Sigmoid colon (tissue), 7 donors: ENCODE results near the gene ITGA1. TPM values are rescaled to one million over a fixed set of nuclear protein-coding genes. Genes with fewer than 3 reads are reported as not detected.
A peak's percentile ranks its signal among the peaks of the same experiment; 100 is the strongest.
"Not testable (repeated sequence)": the region's sequence is repeated elsewhere in the genome, so short reads cannot be mapped to it uniquely, and the experiment has no call there.

ENCODE experiments used
- DNase-seq: peaks from one replicate; pipeline ENCODE4 v3.0.0-alpha.2; 2019
- H3K27ac ChIP-seq, 4 donors: fragments of 200-600 bp; sonication (generic); one replicate each; pipeline ENCODE4 v1.5.1; 2016 to 2019; ENCODE audit warnings: mild to moderate bottlenecking in 1 of 4
- H3K27me3 ChIP-seq, 3 donors: fragments of 200-600 bp; sonication (generic); one replicate each; pipeline ENCODE4 v1.5.1; 2019; ENCODE audit warnings: mild to moderate bottlenecking in 1 of 3
- H3K36me3 ChIP-seq, 4 donors: fragments of 200-600 bp; sonication (generic); one replicate each; pipeline ENCODE4 v1.5.1; 2016 to 2019
- H3K4me1 ChIP-seq, 4 donors: fragments of 200-600 bp; sonication (generic); one replicate each; pipeline ENCODE4 v1.5.1; 2017 to 2019
- H3K4me3 ChIP-seq, 4 donors: fragments of 200-600 bp; sonication (generic); one replicate each; pipeline ENCODE4 v1.5.1; 2017 to 2019; ENCODE audit warnings: mild to moderate bottlenecking in 2 of 4, moderate library complexity in 1 of 4
- H3K9me3 ChIP-seq, 4 donors: fragments of 200-600 bp in 3 of 4; sonication (generic) in 3 of 4; one replicate each; pipeline versions ENCODE4 v1.5.1 to v1.6.1; 2013 to 2019
- EP300 ChIP-seq, 4 donors: sonication (generic); formaldehyde crosslinking; IDR thresholded peaks; one replicate each; pipeline ENCODE4 v1.6.1; 2017; ENCODE audit warnings: antibody characterized with exemption in 4 of 4
- POLR2A ChIP-seq, 2 donors: fragments of 450-650 bp; IDR thresholded peaks; one replicate each; pipeline ENCODE4 v1.6.1; 2016; ENCODE audit warnings: antibody characterized with exemption in 2 of 2, mild to moderate bottlenecking in 2 of 2, moderate library complexity in 2 of 2
- POLR2AphosphoS5 ChIP-seq, 4 donors: sonication (generic); formaldehyde crosslinking; IDR thresholded peaks; one replicate each; pipeline ENCODE4 v1.6.1; 2017; ENCODE audit warnings: antibody characterized with exemption in 4 of 4
- WGBS, 2 donors: extraction: QIAGEN DNeasy Blood & Tissue Kit; methylation state at CpG; one replicate each; pipeline ENCODE4 v1.1.7; 2013; 5-methylcytosine and 5-hydroxymethylcytosine counted together
- intact Hi-C: fragments of 100-400 bp; cut with DNase I; formaldehyde crosslinking; loops from one replicate; pipeline ENCODE4 v1.15.1; 2023
- polyA plus RNA-seq, 3 donors: library from polyadenylated mRNA; stranded (reverse); fragments of 200-250 nt; gene quantifications; one replicate each; pipeline ENCODE4 v1.2.3, GENCODE V29; 2013
- total RNA-seq, 4 donors: library from RNA; depleted of rRNA; stranded (reverse); fragments of >200 nt; gene quantifications; one replicate each; pipeline ENCODE4 v1.1.0, GENCODE V29; 2016
- TF ChIP-seq, protein P1 (sequence below), 4 experiments: fragments of 450-650 bp in 3 of 4; fragments of 200-600 bp in 1 of 4; IDR thresholded peaks; one replicate each; pipeline ENCODE4 v1.5.1; 2016 to 2019; ENCODE audit warnings: antibody characterized with exemption in 4 of 4, mild to moderate bottlenecking in 3 of 4, moderate library complexity in 2 of 4
- donor health status: healthy with polysubstance abuse.
- donor health status: Bipolar disorder and iron deficiency.
- donor health status: healthy.

Gene ITGA1
- total and polyA plus RNA-seq, 7 donors: 1.8 to 511 (median 162) TPM

DNA sequence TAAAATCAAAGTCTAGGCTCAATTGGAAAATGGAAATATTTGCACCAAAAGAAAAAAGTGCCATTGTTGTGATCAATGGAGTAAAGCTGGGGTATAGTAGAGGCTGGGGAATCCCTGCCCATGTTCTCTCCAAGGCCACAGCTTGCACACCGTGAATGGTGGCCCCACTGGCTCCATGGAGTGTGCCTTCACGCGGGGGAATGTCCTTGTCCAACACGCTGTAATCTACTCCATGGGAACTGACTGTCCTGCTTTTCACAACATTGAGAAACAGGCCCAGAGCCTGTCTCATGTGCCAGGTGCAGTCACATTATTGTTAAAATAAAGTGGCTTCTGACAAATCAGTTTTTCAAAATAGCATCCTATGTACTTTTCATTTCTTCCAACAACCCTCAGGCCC is 168.3 kb downstream of the ITGA1 start:
- no peaks in the 10 kb centered on the region for H3K9me3 ChIP-seq
- H3K4me3 ChIP-seq: no peak overlapping the region
- intact Hi-C loops: no loop called here
- H3K27ac ChIP-seq: no peak overlapping the region
- H3K36me3 ChIP-seq: peaks cover 10 to 56% (median 20%) of the 10 kb centered on the region in 4 donors
- TF ChIP-seq POLR2AphosphoS5 (IDR thresholded peaks at IDR 0.05): no peak
- H3K27me3 ChIP-seq: no peaks in the 10 kb centered on the region
- 58 to 86% methylated on average over 4 of the region's 4 CpGs for WGBS, 2 donors
- DNase-seq: no peak
- no peaks in the 10 kb centered on the region for H3K4me1 ChIP-seq

DNA sequence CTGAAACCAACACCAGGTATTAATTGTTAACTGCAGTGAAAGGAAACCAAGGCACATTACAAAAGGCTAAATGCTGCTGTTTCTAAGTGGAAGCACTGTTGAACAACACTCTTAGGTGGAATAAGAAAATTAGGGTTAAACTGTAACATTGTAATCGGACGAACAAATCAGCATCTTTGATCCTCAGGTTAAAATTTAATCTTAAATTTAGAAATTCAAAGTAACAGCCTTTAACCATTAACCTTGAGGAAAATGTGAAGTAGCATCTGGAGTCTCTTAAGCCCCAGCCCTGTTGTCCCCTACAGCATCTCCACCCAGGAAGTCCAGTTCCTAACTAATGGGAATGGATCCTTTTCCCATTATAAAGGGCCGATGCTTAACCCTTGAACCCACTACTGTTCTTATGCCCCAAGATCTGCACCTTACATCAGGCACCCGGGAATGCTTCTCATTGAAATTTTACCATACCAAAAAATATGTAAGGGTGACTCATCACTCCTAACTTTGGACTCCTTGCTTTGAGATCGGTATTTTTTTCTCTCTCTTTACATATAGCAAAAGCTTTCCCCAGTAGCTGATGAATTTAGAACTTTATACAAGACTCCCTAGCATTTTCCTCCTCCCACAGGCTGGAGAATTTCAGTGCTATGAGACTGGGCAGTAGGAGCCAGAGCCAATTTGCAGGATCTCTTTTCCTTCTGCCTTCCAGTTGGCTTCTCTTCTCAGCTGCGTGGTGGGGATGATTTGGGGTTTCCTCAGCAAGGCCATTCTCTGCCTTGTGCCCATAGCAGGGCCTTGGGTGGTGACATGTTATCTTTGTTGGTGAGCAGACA is 169.4 kb downstream of the ITGA1 start:
- intact Hi-C loops: no loop called here
- Histone ChIP-seq H3K36me3 (peaks cover 10 to 50% (median 20%) of the 10 kb centered on the region in 4 donors), H3K27ac (peak overlapping the region in 1 of 4 donors; percentile 7), H3K9me3 (no peaks in the 10 kb centered on the region), H3K27me3 (no peaks in the 10 kb centered on the region), H3K4me1 (no peaks in the 10 kb centered on the region), H3K4me3 (no peak overlapping the region)
- TF ChIP-seq EP300 (IDR thresholded peaks at IDR 0.05) (no peak), POLR2AphosphoS5 (IDR thresholded peaks at IDR 0.05) (peak in 1 of 4 donors; percentile 6)
- 19 to 68% methylated on average over 6 of the region's 6 CpGs for WGBS, 2 donors
- no peak for DNase-seq

DNA sequence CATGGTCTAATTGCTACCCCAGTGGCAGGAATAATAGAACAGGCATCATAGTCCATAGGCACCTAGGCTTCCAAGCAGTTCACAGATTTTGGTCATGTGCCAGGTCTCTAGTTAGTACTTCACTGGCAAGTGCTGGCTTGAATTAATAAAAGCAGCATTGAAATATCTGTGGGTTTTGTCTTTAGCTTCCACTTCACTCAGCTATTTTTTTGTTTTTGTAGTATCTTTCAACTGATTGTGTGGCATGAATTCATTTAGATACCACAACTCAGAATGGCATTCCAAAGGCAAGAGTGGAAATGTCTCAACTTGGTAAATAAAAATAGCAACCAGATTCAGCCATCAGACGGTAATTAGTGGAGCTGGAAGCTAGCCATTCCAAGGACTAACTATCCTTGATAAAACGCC is 173.6 kb downstream of the ITGA1 start:
- no peaks in the 10 kb centered on the region for H3K4me1 ChIP-seq
- peaks cover 0 to 8% (median 3%) of the 10 kb centered on the region in 4 donors for H3K36me3 ChIP-seq
- DNase-seq: no peak
- H3K27me3 ChIP-seq: no peaks in the 10 kb centered on the region
- peak in 2 of 4 donors; percentile 17 to 25 for TF ChIP-seq POLR2AphosphoS5 (IDR thresholded peaks at IDR 0.05)
- TF ChIP-seq, protein P1, sequence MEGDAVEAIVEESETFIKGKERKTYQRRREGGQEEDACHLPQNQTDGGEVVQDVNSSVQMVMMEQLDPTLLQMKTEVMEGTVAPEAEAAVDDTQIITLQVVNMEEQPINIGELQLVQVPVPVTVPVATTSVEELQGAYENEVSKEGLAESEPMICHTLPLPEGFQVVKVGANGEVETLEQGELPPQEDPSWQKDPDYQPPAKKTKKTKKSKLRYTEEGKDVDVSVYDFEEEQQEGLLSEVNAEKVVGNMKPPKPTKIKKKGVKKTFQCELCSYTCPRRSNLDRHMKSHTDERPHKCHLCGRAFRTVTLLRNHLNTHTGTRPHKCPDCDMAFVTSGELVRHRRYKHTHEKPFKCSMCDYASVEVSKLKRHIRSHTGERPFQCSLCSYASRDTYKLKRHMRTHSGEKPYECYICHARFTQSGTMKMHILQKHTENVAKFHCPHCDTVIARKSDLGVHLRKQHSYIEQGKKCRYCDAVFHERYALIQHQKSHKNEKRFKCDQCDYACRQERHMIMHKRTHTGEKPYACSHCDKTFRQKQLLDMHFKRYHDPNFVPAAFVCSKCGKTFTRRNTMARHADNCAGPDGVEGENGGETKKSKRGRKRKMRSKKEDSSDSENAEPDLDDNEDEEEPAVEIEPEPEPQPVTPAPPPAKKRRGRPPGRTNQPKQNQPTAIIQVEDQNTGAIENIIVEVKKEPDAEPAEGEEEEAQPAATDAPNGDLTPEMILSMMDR (IDR thresholded peaks at IDR 0.05): no peak
- H3K9me3 ChIP-seq: no peaks in the 10 kb centered on the region
- H3K27ac ChIP-seq: no peak overlapping the region
- 81 to 82% methylated on average over 2 of the region's 2 CpGs for WGBS, 2 donors
- intact Hi-C loops: no loop called here
- H3K4me3 ChIP-seq: no peak overlapping the region

DNA sequence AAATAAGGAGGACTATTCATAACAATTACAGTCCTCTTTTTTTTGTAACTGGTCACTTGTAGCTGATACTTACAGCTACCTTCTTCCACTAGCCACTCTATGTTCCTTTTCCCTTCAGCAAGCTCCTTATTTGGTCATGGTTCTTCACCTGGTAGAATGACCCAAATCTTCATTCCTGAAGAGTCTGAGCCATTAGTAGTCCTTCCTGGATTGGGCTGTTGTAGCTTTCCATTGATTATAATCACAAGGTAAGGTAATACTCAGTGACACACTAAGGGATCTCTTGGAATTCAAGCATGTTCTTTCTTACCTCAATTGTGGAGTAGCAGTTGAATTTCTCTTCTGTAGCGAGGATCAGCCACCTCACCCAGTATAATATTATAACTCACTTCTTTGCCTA is 175.9 kb downstream of the ITGA1 start:
- Histone ChIP-seq H3K4me1 (no peaks in the 10 kb centered on the region), H3K27ac (no peak overlapping the region), H3K36me3 (no peaks in the 10 kb centered on the region), H3K4me3 (no peak overlapping the region), H3K9me3 (no peaks in the 10 kb centered on the region), H3K27me3 (no peaks in the 10 kb centered on the region)
- intact Hi-C loops: no loop called here
- WGBS, 2 donors: 92 to 96% methylated on average over 1 of the region's 1 CpG
- DNase-seq: no peak
- TF ChIP-seq POLR2AphosphoS5 (IDR thresholded peaks at IDR 0.05) (no peak), EP300 (IDR thresholded peaks at IDR 0.05) (no peak), POLR2A (IDR thresholded peaks at IDR 0.05) (no peak)
- TF ChIP-seq, protein P1 (IDR thresholded peaks at IDR 0.05): no peak

DNA sequence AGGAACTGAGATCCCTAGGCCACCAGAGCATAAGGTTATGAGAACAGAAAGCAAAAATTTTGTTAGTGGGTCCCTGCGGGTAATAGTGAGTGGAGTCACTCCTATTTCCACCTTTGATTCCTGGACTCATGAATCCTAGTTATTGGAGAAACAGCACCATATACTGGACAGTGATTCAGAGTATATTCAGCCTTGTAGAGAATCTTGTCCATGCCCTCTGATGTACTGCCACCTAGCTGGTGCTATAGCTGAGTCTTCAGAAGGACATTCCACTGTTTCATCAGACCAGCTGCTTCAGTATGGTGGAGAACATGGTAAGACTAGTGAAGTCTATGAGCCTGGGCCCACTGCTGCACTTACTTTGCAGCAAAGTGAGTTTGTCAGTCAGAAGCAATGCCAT is 176.4 kb downstream of the ITGA1 start:
- 98 to 100% methylated on average over 1 of the region's 1 CpG for WGBS, 2 donors
- Histone ChIP-seq H3K27me3 (no peaks in the 10 kb centered on the region), H3K9me3 (no peaks in the 10 kb centered on the region), H3K27ac (no peak overlapping the region), H3K4me1 (no peaks in the 10 kb centered on the region), H3K36me3 (no peaks in the 10 kb centered on the region), H3K4me3 (no peak overlapping the region)
- TF ChIP-seq EP300 (IDR thresholded peaks at IDR 0.05) (no peak), POLR2AphosphoS5 (IDR thresholded peaks at IDR 0.05) (peak in 1 of 4 donors; percentile 35)
- no peak for DNase-seq
- intact Hi-C loops: no loop called here

DNA sequence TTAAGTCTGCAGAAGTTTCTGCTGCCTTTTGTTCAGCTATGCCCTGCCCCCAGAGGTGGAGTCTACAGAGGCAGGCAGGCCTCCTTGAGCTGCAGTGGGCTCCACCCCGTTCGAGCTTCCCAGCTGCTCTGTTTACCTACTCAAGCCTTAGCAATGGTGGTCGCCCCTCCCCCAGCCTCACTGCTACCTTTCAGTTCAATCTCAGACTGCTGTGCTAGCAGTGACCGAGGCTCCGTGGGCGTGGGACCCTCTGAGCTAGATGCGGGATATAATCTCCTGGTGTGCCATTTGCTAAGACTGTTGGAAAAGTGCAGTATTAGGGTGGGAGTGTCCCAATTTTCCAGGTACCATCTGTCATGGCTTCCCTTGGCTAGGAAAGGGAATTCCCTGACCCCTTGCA is 188.4 kb downstream of the ITGA1 start:
- intact Hi-C loops, H3K36me3 ChIP-seq, DNase-seq: not testable (repeated sequence)

More for the DNA sequence above, 188.4 kb downstream of the ITGA1 start:
- H3K27me3 ChIP-seq, H3K27ac ChIP-seq, H3K4me1 ChIP-seq, H3K9me3 ChIP-seq, H3K4me3 ChIP-seq: not testable (repeated sequence)
- 88 to 93% methylated on average over 7 of the region's 7 CpGs for WGBS, 2 donors
